ENCODE data around the gene PTPN14. TPM values are rescaled to one million over a fixed set of nuclear protein-coding genes. Genes with fewer than 3 reads are reported as not detected.

The PTPN14 gene
- polyA plus RNA-seq, 1 experiment: 29.4 TPM

GRCh38 chr1:214386747-214387146 lies 164.7 kb downstream of the PTPN14 start:
- Histone ChIP-seq H3K36me3 (ENCODE audit: control insufficient read depth, insufficient read depth, low read length) (peaks cover 25% of the 10 kb centered on the region), H3K27me3 (ENCODE audit: control insufficient read depth, insufficient read depth, low read length) (no peaks in the 10 kb centered on the region), H3K4me3 (ENCODE audit: low read depth, low read length) (no peak overlapping the region)
- DNase-seq (ENCODE audit: low read depth): no peak
- POLR2A ChIA-PET: no interaction called here
- CTCF ChIA-PET: interaction anchor here (1.2 to 1.3 kb wide), 2 partner anchors 20 to 21 kb away, joined by 3 to 4 read pairs; no protein-coding TSS in a partner anchor
- TF ChIP-seq CTCF (IDR thresholded peaks at IDR 0.05; ENCODE audit: insufficient read depth, low read depth, low read length): no peak

GRCh38 chr1:214386333-214386732 lies 165.1 kb downstream of the PTPN14 start:
- no peak for TF ChIP-seq CTCF (IDR thresholded peaks at IDR 0.05; ENCODE audit: insufficient read depth, low read depth, low read length)
- POLR2A ChIA-PET: no interaction called here
- no peak overlapping the region for H3K4me3 ChIP-seq (ENCODE audit: low read depth, low read length)
- no peak for DNase-seq (ENCODE audit: low read depth)
- H3K36me3 ChIP-seq (ENCODE audit: control insufficient read depth, insufficient read depth, low read length): peaks cover 25% of the 10 kb centered on the region
- CTCF ChIA-PET: interaction anchor here (1.2 kb wide), 1 partner anchor 20 kb away, joined by 4 read pairs; no protein-coding TSS in a partner anchor
- no peaks in the 10 kb centered on the region for H3K27me3 ChIP-seq (ENCODE audit: control insufficient read depth, insufficient read depth, low read length)

- ChIA-PET CTCF (no interaction called here), POLR2A (no interaction called here)
- no peaks in the 10 kb centered on the region for H3K27me3 ChIP-seq (ENCODE audit: control insufficient read depth, insufficient read depth, low read length)
These were observed 166.0 kb downstream of the PTPN14 start for GRCh38 chr1:214385428-214385827.

GRCh38 chr1:214384373-214385079 lies 166.9 kb downstream of the PTPN14 start:
- TF ChIP-seq CTCF (IDR thresholded peaks at IDR 0.05; ENCODE audit: insufficient read depth, low read depth, low read length): no peak
- ChIA-PET POLR2A (no interaction called here), CTCF (no interaction called here)

More at GRCh38 chr1:214385428-214385827, 166.0 kb downstream of the PTPN14 start:
- no peak for DNase-seq (ENCODE audit: low read depth)
- no peak for TF ChIP-seq CTCF (IDR thresholded peaks at IDR 0.05; ENCODE audit: insufficient read depth, low read depth, low read length)
- no peak overlapping the region for H3K4me3 ChIP-seq (ENCODE audit: low read depth, low read length)
- H3K36me3 ChIP-seq (ENCODE audit: control insufficient read depth, insufficient read depth, low read length): peaks cover 26% of the 10 kb centered on the region

GRCh38 chr1:214383381-214384372 lies 167.7 kb downstream of the PTPN14 start:
- no peak overlapping the region for H3K4me3 ChIP-seq (ENCODE audit: low read depth, low read length)
- H3K36me3 ChIP-seq (ENCODE audit: control insufficient read depth, insufficient read depth, low read length): peaks cover 26% of the 10 kb centered on the region
- no peak for TF ChIP-seq CTCF (IDR thresholded peaks at IDR 0.05; ENCODE audit: insufficient read depth, low read depth, low read length)
- no peak for DNase-seq (ENCODE audit: low read depth)
- ChIA-PET CTCF (no interaction called here), POLR2A (no interaction called here)
- H3K27me3 ChIP-seq (ENCODE audit: control insufficient read depth, insufficient read depth, low read length): no peaks in the 10 kb centered on the region

More at GRCh38 chr1:214384373-214385079, 166.9 kb downstream of the PTPN14 start:
- Histone ChIP-seq H3K36me3 (ENCODE audit: control insufficient read depth, insufficient read depth, low read length) (peaks cover 26% of the 10 kb centered on the region), H3K27me3 (ENCODE audit: control insufficient read depth, insufficient read depth, low read length) (no peaks in the 10 kb centered on the region), H3K4me3 (ENCODE audit: low read depth, low read length) (no peak overlapping the region)
- no peak for DNase-seq (ENCODE audit: low read depth)

Data from BJ (cell line).